Measurements from ENCODE around the gene HHAT. TPM values are rescaled to one million over a fixed set of nuclear protein-coding genes. Genes with fewer than 3 reads are reported as not detected.

HHAT gene
- total RNA-seq, 1 donor from 2014 or later, result 5.3 TPM

DNA sequence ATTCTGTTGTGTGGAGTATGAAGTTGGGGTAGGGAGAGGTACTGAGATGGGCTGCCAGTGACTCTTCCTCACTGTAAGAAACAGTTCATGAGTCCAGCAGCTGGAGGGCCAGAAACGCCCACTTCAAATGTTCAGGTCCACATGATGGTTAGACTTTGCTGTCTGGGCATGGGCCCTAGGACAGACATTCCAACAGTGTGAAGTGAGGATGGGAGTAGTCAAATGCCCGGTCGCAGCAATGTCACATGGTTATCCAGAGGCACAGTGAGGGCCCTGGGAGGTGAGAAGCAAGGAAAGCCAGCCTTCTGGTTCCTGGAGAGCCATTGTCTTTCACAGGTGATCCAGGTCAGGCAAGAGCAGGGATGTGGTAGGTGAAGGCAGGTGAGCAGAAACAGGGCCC is 304.4 kb downstream of the HHAT start:
- TF ChIP-seq, protein P1, sequence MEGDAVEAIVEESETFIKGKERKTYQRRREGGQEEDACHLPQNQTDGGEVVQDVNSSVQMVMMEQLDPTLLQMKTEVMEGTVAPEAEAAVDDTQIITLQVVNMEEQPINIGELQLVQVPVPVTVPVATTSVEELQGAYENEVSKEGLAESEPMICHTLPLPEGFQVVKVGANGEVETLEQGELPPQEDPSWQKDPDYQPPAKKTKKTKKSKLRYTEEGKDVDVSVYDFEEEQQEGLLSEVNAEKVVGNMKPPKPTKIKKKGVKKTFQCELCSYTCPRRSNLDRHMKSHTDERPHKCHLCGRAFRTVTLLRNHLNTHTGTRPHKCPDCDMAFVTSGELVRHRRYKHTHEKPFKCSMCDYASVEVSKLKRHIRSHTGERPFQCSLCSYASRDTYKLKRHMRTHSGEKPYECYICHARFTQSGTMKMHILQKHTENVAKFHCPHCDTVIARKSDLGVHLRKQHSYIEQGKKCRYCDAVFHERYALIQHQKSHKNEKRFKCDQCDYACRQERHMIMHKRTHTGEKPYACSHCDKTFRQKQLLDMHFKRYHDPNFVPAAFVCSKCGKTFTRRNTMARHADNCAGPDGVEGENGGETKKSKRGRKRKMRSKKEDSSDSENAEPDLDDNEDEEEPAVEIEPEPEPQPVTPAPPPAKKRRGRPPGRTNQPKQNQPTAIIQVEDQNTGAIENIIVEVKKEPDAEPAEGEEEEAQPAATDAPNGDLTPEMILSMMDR (IDR thresholded peaks at IDR 0.05), result no peak
- no peaks in the 10 kb centered on the region for H3K27me3 ChIP-seq (ENCODE audit: low read depth)
- ATAC-seq, result no peak
- no peak overlapping the region for H3K4me3 ChIP-seq
- intact Hi-C loops (cut with DNase I), result no loop called here
- no peaks in the 10 kb centered on the region for H3K9me3 ChIP-seq
- no peak overlapping the region for H3K27ac ChIP-seq
- no peaks in the 10 kb centered on the region for H3K36me3 ChIP-seq
- H3K4me1 ChIP-seq, result no peaks in the 10 kb centered on the region
- DNase-seq, result no peak

DNA sequence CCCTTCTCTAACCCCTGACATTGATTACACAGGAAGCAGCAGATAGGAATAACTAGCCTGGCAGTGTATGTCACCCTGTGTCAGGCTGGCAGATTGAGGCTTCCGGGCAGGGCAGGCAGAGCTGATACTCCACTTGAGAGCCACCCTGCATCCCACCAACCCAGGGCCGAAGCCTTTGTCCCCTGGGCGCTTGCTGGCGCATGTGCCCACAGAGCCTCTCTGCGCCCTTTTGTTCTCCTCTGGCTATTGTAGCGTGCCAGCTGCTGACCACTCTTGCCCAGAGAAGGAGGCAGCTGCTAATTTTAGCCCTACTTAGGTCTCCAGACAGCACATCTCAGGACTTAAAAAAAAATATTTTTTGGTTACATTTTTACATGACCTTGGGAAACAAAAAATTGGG is 304.9 kb downstream of the HHAT start:
- no peaks in the 10 kb centered on the region for H3K36me3 ChIP-seq
- no peak overlapping the region for H3K27ac ChIP-seq
- H3K27me3 ChIP-seq (ENCODE audit: low read depth), result no peaks in the 10 kb centered on the region
- no peak for ATAC-seq
- H3K4me1 ChIP-seq, result no peaks in the 10 kb centered on the region
- TF ChIP-seq, protein P1 (IDR thresholded peaks at IDR 0.05), result no peak
- DNase-seq, result no peak
- no peak overlapping the region for H3K4me3 ChIP-seq
- no peaks in the 10 kb centered on the region for H3K9me3 ChIP-seq
- intact Hi-C loops (cut with DNase I), result no loop called here

DNA sequence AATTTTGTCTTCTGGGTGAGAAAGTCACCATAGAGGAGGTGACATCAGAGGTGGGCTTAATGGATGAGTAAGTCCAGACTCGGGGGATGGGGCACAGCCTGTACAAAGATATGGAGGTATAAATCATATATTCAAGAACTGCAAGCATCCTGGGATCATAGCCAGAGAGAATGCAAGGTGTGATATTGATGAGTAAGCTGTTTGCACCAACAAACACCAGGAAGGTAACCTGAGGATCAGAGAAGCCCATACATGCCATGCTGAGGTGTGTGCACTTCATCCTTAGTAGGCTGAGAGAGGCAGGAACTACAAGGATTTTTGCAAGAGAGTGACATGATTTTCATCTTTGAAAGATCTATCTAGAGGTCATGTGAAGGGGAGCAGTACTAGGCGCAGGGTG is 306.4 kb downstream of the HHAT start:
- H3K27ac ChIP-seq, result no peak overlapping the region
- H3K4me3 ChIP-seq, result no peak overlapping the region
- no peaks in the 10 kb centered on the region for H3K36me3 ChIP-seq
- ATAC-seq (no peak), DNase-seq (no peak)
- TF ChIP-seq, protein P1 (IDR thresholded peaks at IDR 0.05), result no peak
- H3K9me3 ChIP-seq, result no peaks in the 10 kb centered on the region
- intact Hi-C loops (cut with DNase I), result no loop called here
- H3K4me1 ChIP-seq, result no peaks in the 10 kb centered on the region
- H3K27me3 ChIP-seq (ENCODE audit: low read depth), result no peaks in the 10 kb centered on the region

DNA sequence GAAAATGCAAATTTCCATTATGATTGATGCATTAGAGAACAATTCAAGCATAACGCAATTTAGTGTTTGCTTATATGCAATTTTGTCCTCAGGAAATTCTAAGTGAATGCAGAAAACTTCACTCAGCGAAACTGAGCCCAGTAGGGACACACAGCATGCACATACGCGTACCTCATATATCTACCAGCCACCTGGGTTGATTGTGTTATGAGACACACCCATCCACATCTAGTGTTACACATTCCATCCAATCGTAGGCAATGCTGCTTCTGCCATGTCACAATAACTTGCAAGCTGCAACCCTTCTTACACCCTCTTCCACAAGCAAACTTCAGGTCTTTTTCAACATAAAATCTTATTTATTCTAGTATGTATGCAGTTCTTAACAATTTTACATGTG is 312.9 kb downstream of the HHAT start:
- Histone ChIP-seq H3K36me3 (no peaks in the 10 kb centered on the region), H3K9me3 (no peaks in the 10 kb centered on the region), H3K4me3 (no peak overlapping the region), H3K27me3 (ENCODE audit: low read depth) (no peaks in the 10 kb centered on the region), H3K4me1 (no peaks in the 10 kb centered on the region), H3K27ac (no peak overlapping the region)
- DNase-seq, result no peak
- intact Hi-C loops (cut with DNase I), result no loop called here
- TF ChIP-seq, protein P1 (IDR thresholded peaks at IDR 0.05), result no peak
- ATAC-seq, result no peak

DNA sequence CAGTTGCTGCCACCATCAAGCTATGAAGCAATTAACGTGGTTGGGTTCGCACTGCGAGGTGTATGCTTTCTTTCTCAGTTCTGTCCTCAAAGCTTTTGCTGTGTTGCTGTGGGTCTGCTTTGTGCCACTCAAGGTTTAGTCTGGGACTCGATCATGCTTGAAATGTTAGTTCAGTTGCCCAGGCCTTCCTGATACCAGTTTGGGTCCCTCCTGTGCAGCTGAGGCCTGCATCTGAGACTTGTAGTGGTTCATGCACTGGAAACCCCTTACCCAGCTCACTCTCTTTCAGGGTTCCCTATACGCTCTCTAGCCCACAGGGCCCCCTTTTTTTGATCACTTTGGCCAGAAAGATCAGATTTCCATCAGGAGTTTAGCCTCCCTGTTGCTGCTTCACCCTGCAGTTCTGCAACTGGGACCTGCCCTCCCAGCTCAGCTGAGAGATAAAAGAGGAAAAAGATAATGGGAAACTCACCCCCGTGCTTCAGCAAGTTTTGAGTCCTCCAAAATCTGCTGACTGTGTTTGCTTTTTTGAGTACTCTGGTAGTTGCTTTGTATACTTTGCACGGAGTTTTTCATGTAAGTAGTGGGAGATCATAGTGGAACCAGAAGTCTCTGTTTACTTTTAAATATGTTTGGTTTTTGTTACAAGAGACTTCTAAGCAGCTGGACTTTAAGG is 317.0 kb downstream of the HHAT start:
- no peak for ATAC-seq

More for the DNA sequence above, 317.0 kb downstream of the HHAT start:
- H3K36me3 ChIP-seq, result no peaks in the 10 kb centered on the region
- TF ChIP-seq, protein P1 (IDR thresholded peaks at IDR 0.05), result no peak
- H3K27ac ChIP-seq, result no peak overlapping the region
- no peak overlapping the region for H3K4me3 ChIP-seq
- no peaks in the 10 kb centered on the region for H3K4me1 ChIP-seq
- H3K9me3 ChIP-seq, result no peaks in the 10 kb centered on the region
- intact Hi-C loops (cut with DNase I), result no loop called here
- DNase-seq, result no peak
- H3K27me3 ChIP-seq (ENCODE audit: low read depth), result no peaks in the 10 kb centered on the region

Measured in lower lobe of right lung (tissue), 2 donors.